AG04449 (cell line): Measurements from ENCODE around the gene TUBB4A.

Experiments
- CTCF ChIA-PET: fragments of 350-600 bp; formaldehyde crosslinking; extraction: SDS; loops from one replicate; lab custom pipeline; 2021; ENCODE audit warnings: antibody characterized with exemption; lab: Yijun Ruan, JAX
- POLR2A ChIA-PET: fragments of 400-600, 350-600 bp; formaldehyde crosslinking; extraction: SDS; loops from one replicate; lab custom pipeline; 2020; ENCODE audit warnings: antibody characterized with exemption, inconsistent platforms; lab: Yijun Ruan, JAX
- DNase-seq: peaks from one replicate; pipeline ENCODE4 v3.0.0-alpha.2; 2010; ENCODE audit warnings: low read depth, low spot score
- H3K4me3 ChIP-seq: 2 replicates; pipeline ENCODE4 v1.5.1; 2011; ENCODE audit warnings: low read depth, mild to moderate bottlenecking, control low read depth, low read length
- CTCF ChIP-seq: IDR thresholded peaks from one replicate; pipeline ENCODE4 v1.5.1; 2011; ENCODE audit warnings: mild to moderate bottlenecking, moderate library complexity, low read length, control low read depth, inconsistent platforms; ENCODE audit not compliant: insufficient read depth; ENCODE audit errors: missing control alignments

The TUBB4A gene

GRCh38 chr19:6527893-6528543 is 25.9 kb upstream of the TUBB4A start:
- no peak for TF ChIP-seq CTCF
- no peak overlapping the region for H3K4me3 ChIP-seq
- DNase-seq: no peak
- POLR2A ChIA-PET: no interaction called here
- CTCF ChIA-PET: interaction anchor here (1.4 to 1.5 kb wide), 2 partner anchors 12 to 104 kb away, joined by 5 to 8 read pairs; no protein-coding TSS in a partner anchor

GRCh38 chr19:6524311-6524710 is 22.2 kb upstream of the TUBB4A start:
- H3K4me3 ChIP-seq: no peak overlapping the region
- no peak for TF ChIP-seq CTCF
- CTCF ChIA-PET: interaction anchor here (0.9 to 1.4 kb wide), 2 partner anchors 108 to 109 kb away, joined by 3 to 6 read pairs; no protein-coding TSS in a partner anchor
- no peak for DNase-seq
- POLR2A ChIA-PET: no interaction called here

GRCh38 chr19:6522712-6523111 is 20.6 kb upstream of the TUBB4A start:
- CTCF ChIA-PET: no interaction called here

GRCh38 chr19:6521718-6522646 is 19.9 kb upstream of the TUBB4A start:
- CTCF ChIA-PET: interaction anchor here (0.6 to 1.1 kb wide), 3 partner anchors 110 to 341 kb away, joined by 3 to 5 read pairs (median 4); no protein-coding TSS in a partner anchor
- POLR2A ChIA-PET: interaction anchor here (2.0 kb wide), 1 partner anchor 9 kb away, joined by 7 read pairs; the partner anchor contains the start of gene TNFSF9

More at GRCh38 chr19:6522712-6523111, 20.6 kb upstream of the TUBB4A start:
- no peak overlapping the region for H3K4me3 ChIP-seq
- POLR2A ChIA-PET: no interaction called here
- no peak for TF ChIP-seq CTCF
- no peak for DNase-seq

GRCh38 chr19:6519289-6519688 is 17.2 kb upstream of the TUBB4A start:
- CTCF ChIA-PET: interaction anchor here (0.6 to 5.2 kb wide), 2 partner anchors 19 to 113 kb away, joined by 3 to 93 read pairs; no protein-coding TSS in a partner anchor
- POLR2A ChIA-PET: no interaction called here
- no peak for TF ChIP-seq CTCF
- H3K4me3 ChIP-seq: no peak overlapping the region
- DNase-seq: peak; percentile 26

More at GRCh38 chr19:6521718-6522646, 19.9 kb upstream of the TUBB4A start:
- no peak for DNase-seq
- no peak overlapping the region for H3K4me3 ChIP-seq
- no peak for TF ChIP-seq CTCF
